ENCODE results near the gene SEMG1.

Gene SEMG1

DNA sequence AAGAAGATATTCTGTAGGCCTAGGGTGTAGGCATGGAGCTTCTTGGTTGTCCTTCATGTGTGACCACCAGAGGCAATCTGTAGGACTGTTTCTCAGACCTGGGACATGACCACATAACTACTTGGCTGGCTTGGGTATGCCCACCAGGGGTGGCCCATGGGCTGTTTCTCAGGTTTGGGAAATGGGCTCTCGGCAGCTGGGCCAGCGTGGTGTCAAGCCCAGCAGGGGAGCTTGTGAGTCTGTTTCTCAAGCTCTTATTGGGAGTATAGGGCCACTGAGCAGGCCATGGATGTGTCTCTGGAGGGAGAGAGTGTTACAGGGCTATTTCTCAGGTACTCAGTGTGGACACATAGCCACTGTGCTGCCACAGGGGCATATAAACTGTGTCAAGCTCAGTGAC lies 11.8 kb downstream of the SEMG1 start:
- no peaks in the 10 kb centered on the region for H4K20me1 ChIP-seq
- H3K27me3 ChIP-seq = no peaks in the 10 kb centered on the region
- no peak overlapping the region for H3K4me2 ChIP-seq
- no peaks in the 10 kb centered on the region for H3K36me3 ChIP-seq
- TF ChIP-seq Cebpa-rat (IDR thresholded peaks at IDR 0.05) = no peak
- no peak overlapping the region for H3K9ac ChIP-seq
- H3K9me3 ChIP-seq = no peaks in the 10 kb centered on the region
- no peak overlapping the region for H3K27ac ChIP-seq
- H3K4me3 ChIP-seq = no peak overlapping the region
- H3K4me1 ChIP-seq = no peaks in the 10 kb centered on the region

DNA sequence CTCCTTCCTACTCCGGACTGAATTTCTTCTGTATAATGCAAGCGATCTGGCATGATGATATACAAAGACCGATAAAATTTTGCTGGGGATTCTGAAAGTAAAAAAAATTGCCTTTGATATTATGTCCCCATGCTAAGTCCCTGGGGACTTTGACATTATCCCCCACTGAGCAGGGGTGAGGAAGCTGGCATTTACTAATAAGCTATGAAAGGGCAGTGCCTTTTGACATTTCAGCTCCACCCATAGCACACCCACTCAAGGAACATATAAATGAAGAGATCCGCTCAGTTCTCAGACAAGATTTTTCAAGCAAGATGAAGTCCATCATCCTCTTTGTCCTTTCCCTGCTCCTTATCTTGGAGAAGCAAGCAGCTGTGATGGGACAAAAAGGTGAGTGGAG lies 14.2 kb downstream of the SEMG1 start, which contains the start of gene SEMG2:
TSS of gene SEMG2 (plus strand) at position 298 of the 400 bp plus-strand sequence. CDS start at position 315, 17 bp downstream.
- Histone ChIP-seq H3K4me1 (no peaks in the 10 kb centered on the region), H3K36me3 (no peaks in the 10 kb centered on the region), H3K4me3 (no peak within 1 kb of the TSS), H3K4me2 (no peak within 1 kb of the TSS), H3K9ac (no peak within 1 kb of the TSS), H3K27me3 (no peaks in the 10 kb centered on the region), H3K27ac (no peak within 1 kb of the TSS), H4K20me1 (no peaks in the 10 kb centered on the region), H3K9me3 (no peaks in the 10 kb centered on the region)
- TF ChIP-seq Cebpa-rat (IDR thresholded peaks at IDR 0.05) = no peak

DNA sequence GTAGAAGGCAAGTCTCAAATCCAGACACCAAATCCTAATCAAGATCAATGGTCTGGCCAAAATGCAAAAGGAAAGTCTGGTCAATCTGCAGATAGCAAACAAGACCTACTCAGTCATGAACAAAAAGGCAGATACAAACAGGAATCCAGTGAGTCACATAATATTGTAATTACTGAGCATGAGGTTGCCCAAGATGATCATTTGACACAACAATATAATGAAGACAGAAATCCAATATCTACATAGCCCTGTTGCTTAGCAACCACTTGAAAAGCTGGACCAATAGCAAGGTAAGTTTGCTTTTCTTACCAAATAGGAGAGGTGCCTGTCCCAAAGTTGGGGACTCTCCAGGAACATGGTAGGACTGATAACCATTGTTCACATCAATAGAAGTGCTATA lies 16.3 kb downstream of the SEMG1 start:
- no peaks in the 10 kb centered on the region for H3K36me3 ChIP-seq
- H3K9me3 ChIP-seq = no peaks in the 10 kb centered on the region
- no peak overlapping the region for H3K4me2 ChIP-seq
- no peak overlapping the region for H3K4me3 ChIP-seq
- no peak overlapping the region for H3K9ac ChIP-seq
- no peaks in the 10 kb centered on the region for H3K27me3 ChIP-seq
- no peaks in the 10 kb centered on the region for H3K4me1 ChIP-seq
- no peak for TF ChIP-seq Cebpa-rat (IDR thresholded peaks at IDR 0.05)
- no peaks in the 10 kb centered on the region for H4K20me1 ChIP-seq
- no peak overlapping the region for H3K27ac ChIP-seq

DNA sequence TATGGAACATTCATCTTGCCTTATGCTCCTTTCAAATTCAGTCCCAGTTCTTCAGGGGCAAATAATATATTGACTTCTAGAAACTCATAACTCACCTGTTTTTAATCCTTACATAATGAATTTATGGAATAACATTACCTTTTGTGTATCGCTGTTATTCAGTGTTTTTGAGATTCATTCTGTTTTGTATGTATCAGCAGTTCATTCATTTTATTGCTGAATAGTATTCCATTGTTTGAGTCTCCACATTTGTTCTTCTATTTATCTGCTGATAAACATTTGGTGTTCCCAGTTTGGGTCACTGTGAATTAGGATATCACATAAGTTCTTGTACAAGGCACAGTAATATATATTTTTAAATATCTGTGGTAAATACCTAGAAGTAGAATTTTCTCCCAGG lies 19.5 kb downstream of the SEMG1 start:
- Histone ChIP-seq H3K27ac (no peak overlapping the region), H4K20me1 (no peaks in the 10 kb centered on the region), H3K36me3 (no peaks in the 10 kb centered on the region), H3K4me1 (no peaks in the 10 kb centered on the region), H3K27me3 (no peaks in the 10 kb centered on the region), H3K9me3 (no peaks in the 10 kb centered on the region), H3K4me2 (no peak overlapping the region), H3K9ac (no peak overlapping the region), H3K4me3 (no peak overlapping the region)
- TF ChIP-seq Cebpa-rat (IDR thresholded peaks at IDR 0.05) = no peak

DNA sequence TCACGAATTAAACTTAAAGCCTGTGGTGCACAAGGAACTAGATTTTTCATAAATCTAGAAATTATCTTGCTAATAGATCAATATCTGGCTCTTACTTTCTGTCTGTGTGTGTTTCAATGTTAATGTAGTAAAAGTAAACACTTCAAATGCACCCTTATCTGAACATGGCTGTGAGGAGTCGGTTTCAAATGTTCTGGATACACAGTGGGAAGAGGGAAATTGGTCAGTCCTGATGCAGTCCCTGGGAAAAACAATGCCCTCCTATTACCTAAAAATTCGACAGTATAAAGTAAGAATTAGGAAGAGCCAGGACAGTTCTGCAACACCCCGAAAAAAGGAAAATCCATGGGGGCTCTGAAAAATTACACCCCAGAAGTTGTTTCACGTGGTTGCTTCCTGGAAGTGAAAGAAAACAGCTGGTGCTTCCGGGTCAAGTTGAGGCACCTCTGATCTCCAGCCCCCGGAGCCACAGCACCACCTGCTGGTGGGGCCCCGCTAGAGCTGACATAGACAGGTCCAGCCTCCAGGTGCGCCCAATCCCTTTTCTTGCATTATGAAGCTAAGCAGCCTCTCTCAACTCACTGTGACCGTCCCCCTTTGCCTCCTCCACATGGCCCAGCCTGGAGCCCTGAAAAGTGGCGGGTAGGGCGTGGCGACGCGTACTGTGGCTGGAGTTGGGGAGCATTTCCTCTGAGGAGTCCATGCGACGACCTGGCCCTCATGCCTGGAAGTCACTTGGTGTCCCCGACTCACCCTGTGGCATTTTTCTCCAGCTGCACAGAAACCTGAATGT lies 22.6 kb downstream of the SEMG1 start:
- H3K27ac ChIP-seq = no peak overlapping the region
- H4K20me1 ChIP-seq = no peaks in the 10 kb centered on the region
- no peak overlapping the region for H3K4me2 ChIP-seq
- no peak for TF ChIP-seq Cebpa-rat (IDR thresholded peaks at IDR 0.05)
- peaks cover 4% of the 10 kb centered on the region; the same call in 1 of the 2 replicates for H3K9me3 ChIP-seq
- no peaks in the 10 kb centered on the region for H3K36me3 ChIP-seq
- no peaks in the 10 kb centered on the region for H3K27me3 ChIP-seq
- H3K4me1 ChIP-seq = 0 out of 2 replicates have a peak, but pooled peaks cover 6% of the 10 kb centered on the region
- H3K9ac ChIP-seq = no peak overlapping the region
- H3K4me3 ChIP-seq = no peak overlapping the region

DNA sequence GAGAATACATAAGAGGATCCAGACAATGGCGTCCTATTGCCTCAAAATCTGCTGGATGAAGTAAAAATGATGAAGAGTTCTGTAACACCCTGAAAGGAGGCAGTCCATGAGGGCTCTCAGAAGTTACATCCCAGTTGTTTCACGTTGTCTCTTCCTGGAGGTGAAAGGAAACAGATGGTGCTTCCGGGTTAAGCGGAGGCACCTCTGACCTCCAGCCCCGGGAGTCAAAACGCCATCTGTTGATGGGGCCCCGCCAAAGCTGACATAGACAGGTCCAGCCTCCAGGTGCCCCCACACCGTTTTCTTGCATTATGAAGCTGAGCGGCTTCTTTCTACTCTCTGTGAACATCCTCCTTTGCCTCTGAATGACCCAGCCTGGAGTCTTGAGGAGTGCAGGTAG lies 23.8 kb downstream of the SEMG1 start:
- Histone ChIP-seq H3K4me3 (no peak overlapping the region), H3K4me1 (0 out of 2 replicates have a peak, but pooled peaks cover 6% of the 10 kb centered on the region)

DNA sequence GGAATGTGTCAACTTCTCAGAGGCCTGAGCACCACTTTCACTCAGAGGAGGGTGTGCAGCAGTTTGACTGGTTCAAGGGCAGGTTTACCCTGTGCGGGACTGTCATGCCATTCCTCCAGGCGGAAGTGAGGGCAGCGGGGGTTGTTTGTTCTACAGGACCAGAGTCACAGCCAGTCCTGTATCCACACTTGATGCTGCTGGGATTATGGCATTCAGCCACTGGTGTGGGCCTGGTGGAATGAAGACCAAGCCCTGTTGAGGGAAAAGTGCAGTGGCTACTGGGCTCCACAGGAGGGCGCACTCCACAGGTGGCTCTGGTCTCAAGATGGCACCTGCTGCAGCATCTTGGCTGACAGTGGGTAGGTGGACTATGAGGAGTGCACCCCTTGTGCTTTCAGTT lies 29.2 kb downstream of the SEMG1 start:
- H3K9ac ChIP-seq = no peak overlapping the region
- 0 out of 2 replicates have a peak, but pooled peaks cover 6% of the 10 kb centered on the region for H3K4me1 ChIP-seq
- TF ChIP-seq Cebpa-rat (IDR thresholded peaks at IDR 0.05) = no peak
- no peaks in the 10 kb centered on the region for H3K36me3 ChIP-seq
- no peak overlapping the region for H3K27ac ChIP-seq
- peaks cover 26% of the 10 kb centered on the region for H3K9me3 ChIP-seq
- no peaks in the 10 kb centered on the region for H4K20me1 ChIP-seq
- no peaks in the 10 kb centered on the region for H3K27me3 ChIP-seq
- H3K4me3 ChIP-seq = no peak overlapping the region
- no peak overlapping the region for H3K4me2 ChIP-seq

More for the DNA sequence above, 23.8 kb downstream of the SEMG1 start:
- Histone ChIP-seq H3K27me3 (no peaks in the 10 kb centered on the region), H3K9ac (no peak overlapping the region), H3K27ac (no peak overlapping the region), H4K20me1 (no peaks in the 10 kb centered on the region), H3K4me2 (no peak overlapping the region), H3K9me3 (peaks cover 16% of the 10 kb centered on the region), H3K36me3 (no peaks in the 10 kb centered on the region)
- no peak for TF ChIP-seq Cebpa-rat (IDR thresholded peaks at IDR 0.05)

DNA sequence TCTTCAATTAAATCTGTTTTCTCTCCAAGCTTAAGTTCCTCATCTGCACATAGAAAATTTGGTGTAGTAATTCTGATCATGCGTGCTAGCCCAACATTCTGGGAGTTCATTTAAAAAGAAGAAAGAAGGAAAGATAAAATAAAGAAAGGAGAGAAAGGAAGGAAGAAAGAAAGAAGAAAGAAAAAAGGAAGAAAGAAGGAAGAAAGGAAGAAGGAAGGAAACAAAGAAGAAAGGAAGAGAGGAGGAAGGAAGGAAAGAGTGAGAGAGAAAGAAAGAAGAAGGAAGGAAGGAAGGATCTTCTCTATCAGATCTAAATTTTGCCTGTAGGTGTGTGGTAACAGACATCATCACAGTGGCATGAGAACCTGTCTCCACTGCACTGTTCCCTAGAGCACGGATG lies 31.3 kb downstream of the SEMG1 start:
- Histone ChIP-seq H3K36me3 (no peaks in the 10 kb centered on the region), H3K27me3 (no peaks in the 10 kb centered on the region)

DNA sequence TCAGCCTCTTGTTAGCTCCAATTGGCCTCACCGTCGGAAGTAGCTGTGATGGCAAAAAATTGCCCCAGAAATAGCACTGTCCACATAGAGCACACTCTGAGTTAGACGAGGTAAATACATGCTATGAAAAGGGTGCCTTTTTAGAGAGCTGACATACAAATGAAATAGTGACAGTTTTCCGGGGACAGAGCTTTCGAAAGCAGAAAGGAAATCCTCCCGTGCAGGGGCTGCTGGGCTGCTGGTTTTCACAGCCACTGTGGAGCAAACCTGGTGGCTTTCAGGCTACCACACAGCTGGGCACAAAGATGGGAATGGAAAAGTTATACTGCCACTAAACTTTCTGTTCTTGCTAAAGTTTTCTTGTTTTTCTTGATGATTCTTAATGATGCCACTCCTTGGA lies 39.3 kb downstream of the SEMG1 start:
- H3K4me1 ChIP-seq = no peaks in the 10 kb centered on the region
- TF ChIP-seq Cebpa-rat (IDR thresholded peaks at IDR 0.05) = no peak
- no peak overlapping the region for H3K27ac ChIP-seq
- no peaks in the 10 kb centered on the region for H3K36me3 ChIP-seq
- no peak overlapping the region for H3K4me2 ChIP-seq
- H4K20me1 ChIP-seq = no peaks in the 10 kb centered on the region
- H3K9ac ChIP-seq = no peak overlapping the region
- H3K4me3 ChIP-seq = no peak overlapping the region
- no peaks in the 10 kb centered on the region for H3K27me3 ChIP-seq
- H3K9me3 ChIP-seq = no peaks in the 10 kb centered on the region

More for the DNA sequence above, 31.3 kb downstream of the SEMG1 start:
- no peak for TF ChIP-seq Cebpa-rat (IDR thresholded peaks at IDR 0.05)
- no peaks in the 10 kb centered on the region for H3K4me1 ChIP-seq
- peaks cover 26% of the 10 kb centered on the region for H3K9me3 ChIP-seq
- H3K27ac ChIP-seq = no peak overlapping the region
- no peak overlapping the region for H3K4me2 ChIP-seq
- H4K20me1 ChIP-seq = no peaks in the 10 kb centered on the region
- no peak overlapping the region for H3K4me3 ChIP-seq
- no peak overlapping the region for H3K9ac ChIP-seq

DNA sequence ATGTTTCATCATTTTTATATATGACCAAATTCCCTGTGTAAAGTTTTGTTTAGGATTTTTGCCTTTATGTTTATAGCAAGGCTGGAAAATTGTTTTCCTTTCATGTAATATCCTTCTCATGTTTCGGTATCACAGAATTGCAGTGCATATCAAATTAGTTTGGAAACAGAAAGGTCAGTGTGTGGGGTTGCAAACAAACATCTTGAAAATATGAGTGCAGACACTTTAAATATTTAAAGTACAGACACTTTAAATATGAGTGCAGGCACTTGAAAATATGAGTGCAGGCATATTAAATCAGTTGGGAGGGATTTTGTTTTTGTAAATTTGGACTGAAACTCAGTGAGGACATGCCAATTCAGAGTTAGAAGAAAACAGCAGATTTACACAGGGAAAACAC lies 41.0 kb downstream of the SEMG1 start:
- Histone ChIP-seq H3K27ac (no peak overlapping the region), H4K20me1 (no peaks in the 10 kb centered on the region), H3K27me3 (no peaks in the 10 kb centered on the region), H3K4me3 (no peak overlapping the region), H3K36me3 (no peaks in the 10 kb centered on the region), H3K9me3 (no peaks in the 10 kb centered on the region), H3K4me2 (no peak overlapping the region), H3K9ac (no peak overlapping the region), H3K4me1 (no peaks in the 10 kb centered on the region)
- TF ChIP-seq Cebpa-rat (IDR thresholded peaks at IDR 0.05) = no peak

Measured in BLaER1 (cell line).